Coronary artery (tissue), 2 donors: Measurements from ENCODE around the gene ZNF488.

Experiments used
- DNase-seq: peaks from one replicate; pipeline ENCODE4 v3.0.0-alpha.2; 2017; ENCODE audit warnings: low spot score
- H3K27ac ChIP-seq, 2 donors: fragments of 200-600 bp; sonication (generic); one replicate each; pipeline ENCODE4 v1.5.1; 2016 to 2019
- H3K4me3 ChIP-seq: fragments of 200-600 bp; sonication (generic); 2 replicates; pipeline ENCODE4 v1.5.1; 2016; ENCODE audit warnings: mild to moderate bottlenecking, moderate library complexity
- TF ChIP-seq, protein P1 (sequence below): fragments of 200-600 bp; sonication (generic); IDR thresholded peaks from one replicate; pipeline ENCODE4 v1.5.1; 2019; ENCODE audit warnings: antibody characterized with exemption

ZNF488 gene

DNA sequence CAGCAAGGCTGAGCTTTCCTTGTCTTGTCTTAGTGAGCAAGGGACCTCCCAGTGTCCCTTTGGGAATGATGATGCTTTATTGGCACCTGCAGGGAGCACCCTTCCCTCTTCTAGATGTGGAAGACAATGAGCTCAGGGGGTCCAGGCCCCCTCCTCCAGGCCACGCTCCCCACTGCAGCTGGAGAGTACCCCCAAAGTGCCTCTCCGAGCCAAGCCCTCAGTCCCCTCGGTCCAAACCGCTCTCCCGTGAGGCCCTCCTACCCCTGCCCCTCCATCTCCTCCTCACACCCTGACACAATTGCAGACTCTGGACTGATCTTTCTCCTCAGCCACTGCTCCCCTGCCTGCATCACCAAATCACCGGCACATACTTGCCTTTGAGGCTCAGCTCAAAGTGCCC, 19.2 kb downstream of the ZNF488 start:
- peak; percentile 57 for DNase-seq
- TF ChIP-seq, protein P1, sequence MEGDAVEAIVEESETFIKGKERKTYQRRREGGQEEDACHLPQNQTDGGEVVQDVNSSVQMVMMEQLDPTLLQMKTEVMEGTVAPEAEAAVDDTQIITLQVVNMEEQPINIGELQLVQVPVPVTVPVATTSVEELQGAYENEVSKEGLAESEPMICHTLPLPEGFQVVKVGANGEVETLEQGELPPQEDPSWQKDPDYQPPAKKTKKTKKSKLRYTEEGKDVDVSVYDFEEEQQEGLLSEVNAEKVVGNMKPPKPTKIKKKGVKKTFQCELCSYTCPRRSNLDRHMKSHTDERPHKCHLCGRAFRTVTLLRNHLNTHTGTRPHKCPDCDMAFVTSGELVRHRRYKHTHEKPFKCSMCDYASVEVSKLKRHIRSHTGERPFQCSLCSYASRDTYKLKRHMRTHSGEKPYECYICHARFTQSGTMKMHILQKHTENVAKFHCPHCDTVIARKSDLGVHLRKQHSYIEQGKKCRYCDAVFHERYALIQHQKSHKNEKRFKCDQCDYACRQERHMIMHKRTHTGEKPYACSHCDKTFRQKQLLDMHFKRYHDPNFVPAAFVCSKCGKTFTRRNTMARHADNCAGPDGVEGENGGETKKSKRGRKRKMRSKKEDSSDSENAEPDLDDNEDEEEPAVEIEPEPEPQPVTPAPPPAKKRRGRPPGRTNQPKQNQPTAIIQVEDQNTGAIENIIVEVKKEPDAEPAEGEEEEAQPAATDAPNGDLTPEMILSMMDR: no peak
- H3K4me3 ChIP-seq: no peak overlapping the region
- H3K27ac ChIP-seq: no peak overlapping the region

DNA sequence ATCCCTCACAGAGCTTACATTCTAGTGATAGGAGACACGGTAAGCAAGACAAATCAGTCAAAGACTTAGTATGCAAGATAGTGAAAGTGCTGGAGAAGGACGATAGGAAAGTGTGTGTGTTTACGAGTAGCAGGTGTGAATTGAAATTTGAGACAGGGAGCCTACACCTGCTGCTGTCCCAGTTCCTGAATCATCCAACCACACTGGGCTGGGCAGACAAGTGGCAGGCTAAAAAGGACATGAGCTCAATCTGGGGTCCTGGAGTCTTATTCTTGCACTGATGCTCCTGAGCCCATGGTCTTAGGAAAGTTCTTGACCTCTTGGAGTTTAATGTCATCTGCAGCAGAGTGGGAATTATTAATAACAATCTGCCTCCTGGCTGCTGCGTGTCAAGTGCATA, 19.7 kb downstream of the ZNF488 start:
- DNase-seq: no peak
- TF ChIP-seq, protein P1: no peak
- Histone ChIP-seq H3K4me3 (no peak overlapping the region), H3K27ac (no peak overlapping the region)

DNA sequence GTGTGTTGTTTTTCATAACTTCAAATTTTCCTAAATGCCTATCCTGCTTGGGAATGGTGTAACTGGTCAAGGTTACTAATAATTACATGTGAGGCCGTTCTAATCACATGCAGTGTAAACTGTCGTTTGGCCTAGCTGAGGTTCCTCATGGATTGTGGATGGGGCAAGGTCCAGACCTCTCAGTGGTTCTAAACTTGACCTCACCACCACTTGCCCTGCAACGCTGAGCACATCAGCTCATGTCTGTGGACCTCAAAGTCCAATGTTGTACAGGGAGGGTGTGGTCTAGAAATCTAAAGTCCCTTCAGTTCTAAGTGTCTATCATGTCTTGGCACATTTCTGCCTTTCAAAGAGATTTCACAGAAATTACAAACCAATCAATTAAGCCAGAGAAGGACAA, 20.3 kb downstream of the ZNF488 start:
- Histone ChIP-seq H3K27ac (no peak overlapping the region), H3K4me3 (no peak overlapping the region)
- DNase-seq: no peak
- TF ChIP-seq, protein P1: no peak

- peak; percentile 14 for DNase-seq
- TF ChIP-seq, protein P1: no peak
- Histone ChIP-seq H3K27ac (no peak overlapping the region), H3K4me3 (no peak overlapping the region)
Measured at GRCh38 chr10:47362199-47362598, 21.9 kb downstream of the ZNF488 start.

GRCh38 chr10:47361293-47361692, 22.8 kb downstream of the ZNF488 start:
- peak; percentile 45 for DNase-seq
- TF ChIP-seq, protein P1: peak; percentile 33
- Histone ChIP-seq H3K4me3 (no peak overlapping the region), H3K27ac (no peak overlapping the region)

- DNase-seq: peak; percentile 57
- TF ChIP-seq, protein P1: no peak
- no peak overlapping the region for H3K27ac ChIP-seq
- no peak overlapping the region for H3K4me3 ChIP-seq
Measured at GRCh38 chr10:47360419-47361040, 23.6 kb downstream of the ZNF488 start.

- DNase-seq: peak; percentile 50
- TF ChIP-seq, protein P1: no peak
- Histone ChIP-seq H3K27ac (no peak overlapping the region), H3K4me3 (no peak overlapping the region)
Measured at GRCh38 chr10:47359626-47360418, 24.3 kb downstream of the ZNF488 start.
